ENCODE measurements around the gene PRDM16.

Gene PRDM16

GRCh38 chr1:3391711-3392110 lies 322.7 kb downstream of the PRDM16 start:
- no peak for DNase-seq

GRCh38 chr1:3393024-3393986 lies 324.3 kb downstream of the PRDM16 start:
- no peak for DNase-seq

- no peak for DNase-seq
Measured at GRCh38 chr1:3393987-3394920, 325.3 kb downstream of the PRDM16 start.

GRCh38 chr1:3396411-3396810 lies 327.4 kb downstream of the PRDM16 start:
- no peak for DNase-seq

GRCh38 chr1:3397311-3397710 lies 328.3 kb downstream of the PRDM16 start:
- no peak for DNase-seq

GRCh38 chr1:3398396-3399140 lies 329.6 kb downstream of the PRDM16 start:
- DNase-seq, result no peak

GRCh38 chr1:3399732-3400131 lies 330.7 kb downstream of the PRDM16 start:
- DNase-seq, result no peak

- DNase-seq, result no peak
Measured at GRCh38 chr1:3401585-3402257, 332.7 kb downstream of the PRDM16 start.

GRCh38 chr1:3402258-3403010 lies 333.4 kb downstream of the PRDM16 start:
- no peak for DNase-seq

GRCh38 chr1:3403011-3403345 lies 334.0 kb downstream of the PRDM16 start:
- no peak for DNase-seq

GRCh38 chr1:3403388-3404231 lies 334.6 kb downstream of the PRDM16 start:
- DNase-seq, result peak; percentile 70

GRCh38 chr1:3404301-3404700 lies 335.3 kb downstream of the PRDM16 start:
- no peak for DNase-seq

GRCh38 chr1:3404801-3405200 lies 335.8 kb downstream of the PRDM16 start:
- no peak for DNase-seq

- no peak for DNase-seq
Measured at GRCh38 chr1:3405491-3405890, 336.5 kb downstream of the PRDM16 start.

GRCh38 chr1:3405974-3406867 lies 337.2 kb downstream of the PRDM16 start:
- no peak for DNase-seq

GRCh38 chr1:3407021-3407420 lies 338.0 kb downstream of the PRDM16 start:
- DNase-seq, result no peak

GRCh38 chr1:3408751-3409266 lies 339.8 kb downstream of the PRDM16 start:
- DNase-seq, result no peak

GRCh38 chr1:3409366-3410141 lies 340.6 kb downstream of the PRDM16 start:
- DNase-seq, result no peak

Data from NCI-H82 (cell line).